H7 (cell line): ENCODE measurements around the gene CPA2. TPM values are rescaled to one million over a fixed set of nuclear protein-coding genes. Genes with fewer than 3 reads are reported as not detected.

ENCODE experiments used
- DNase-seq: peaks from one replicate; pipeline ENCODE4 v3.0.0; 2012
- H3K27me3 ChIP-seq: 2 replicates; pipeline ENCODE4 v1.6.0; 2011; ENCODE audit warnings: mild to moderate bottlenecking, low read length; ENCODE audit not compliant: control insufficient read depth, insufficient read depth
- H3K36me3 ChIP-seq: replicated peaks from 2 replicates; pipeline ENCODE4 v1.5.1; 2011; ENCODE audit warnings: low read length; ENCODE audit not compliant: control insufficient read depth, insufficient read depth
- H3K4me3 ChIP-seq: 2 replicates; pipeline ENCODE4 v1.5.1; 2011; ENCODE audit warnings: low read depth, mild to moderate bottlenecking, control low read depth, low read length, moderate library complexity; ENCODE audit not compliant: insufficient read depth
- total RNA-seq: library from RNA; depleted of rRNA; stranded (reverse); fragments of >200 nt; shearing (Covaris generic); gene quantifications from 2 replicates; pipeline ENCODE4 v1.2.3, GENCODE V29; 2014; rRNA removed

CPA2 gene
- total RNA-seq, 1 experiment from 2014 or later, result not detected

DNA sequence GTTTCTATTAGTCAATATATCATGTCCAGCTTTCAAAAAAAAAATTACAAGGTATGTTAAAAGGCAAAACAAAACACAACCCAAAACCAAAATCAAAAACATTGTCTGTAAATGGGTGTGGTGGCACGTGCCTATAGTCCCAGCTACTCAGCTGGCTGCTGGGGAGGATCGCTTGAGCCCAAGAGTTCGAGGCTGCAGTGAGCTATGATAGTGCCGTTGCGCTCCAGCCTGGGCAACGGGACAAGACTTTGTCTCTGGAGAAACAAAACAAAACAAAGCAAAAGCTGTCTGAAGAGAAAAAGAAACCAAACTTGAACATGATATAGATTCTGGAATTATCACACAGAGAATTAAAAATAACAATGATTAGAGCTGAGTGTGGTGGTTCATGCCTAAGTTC is 67.6 kb downstream of the CPA2 start:
- H3K36me3 ChIP-seq, result no peaks in the 10 kb centered on the region
- no peaks in the 10 kb centered on the region for H3K27me3 ChIP-seq
- no peak overlapping the region for H3K4me3 ChIP-seq
- DNase-seq, result no peak

DNA sequence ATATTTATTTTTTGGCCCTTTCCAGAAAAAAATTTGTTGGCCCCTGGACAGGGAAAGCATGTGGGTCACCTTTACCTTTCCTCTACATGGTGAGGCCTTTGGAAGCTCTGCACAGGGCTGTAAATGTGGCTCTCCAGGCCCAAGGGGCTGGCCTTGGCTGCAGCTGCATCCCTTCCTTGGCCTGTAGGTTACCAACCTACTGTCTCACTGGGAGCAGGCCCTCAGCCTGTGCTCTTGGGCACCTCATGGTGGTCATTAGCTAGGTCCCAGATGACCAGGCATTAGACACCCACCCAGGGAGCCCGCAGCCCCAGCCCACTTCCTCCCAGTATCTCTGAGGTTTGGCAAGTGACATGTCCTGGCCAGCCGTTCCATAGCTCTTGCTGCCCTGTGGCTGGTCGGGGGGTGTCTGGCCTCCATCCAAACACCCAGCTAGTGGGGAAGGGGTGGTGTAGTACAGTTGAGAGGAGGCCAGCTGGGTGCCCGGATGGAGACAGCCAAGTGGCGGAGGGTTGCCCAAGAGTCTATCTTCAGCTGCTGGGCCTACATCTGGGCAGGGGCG is 70.8 kb downstream of the CPA2 start:
- DNase-seq, result no peak

DNA sequence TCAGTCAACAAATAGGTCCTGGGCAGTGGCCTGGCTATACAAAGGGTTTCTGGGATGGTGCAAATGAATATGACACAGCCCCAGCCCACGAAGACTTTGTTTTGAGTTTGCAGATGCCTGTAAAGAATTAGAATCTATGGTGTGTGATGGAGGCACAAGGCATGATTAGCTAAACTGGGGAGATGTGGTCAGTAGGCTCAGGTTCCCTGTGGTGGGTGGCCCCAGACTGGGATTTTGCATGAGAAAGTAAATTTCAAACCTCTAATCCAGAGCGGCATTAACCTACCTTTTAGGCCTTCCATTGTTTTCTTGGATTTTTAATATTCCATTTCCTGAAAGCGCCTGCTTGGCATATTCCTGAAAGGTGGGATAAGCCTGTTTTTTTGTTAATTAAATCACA is 71.6 kb downstream of the CPA2 start:
- Histone ChIP-seq H3K27me3 (no peaks in the 10 kb centered on the region), H3K36me3 (no peaks in the 10 kb centered on the region), H3K4me3 (no peak overlapping the region)
- DNase-seq, result peak; percentile 58

More for the DNA sequence above, 70.8 kb downstream of the CPA2 start:
- H3K36me3 ChIP-seq, result no peaks in the 10 kb centered on the region
- no peak overlapping the region for H3K4me3 ChIP-seq
- H3K27me3 ChIP-seq, result no peaks in the 10 kb centered on the region

Other genes with a start within 250 kb of the CPA2 start
- 49.9 and 57.9 TPM in 2 replicates for gene ZC3HC1, start 215.5 kb upstream of the CPA2 start, total RNA-seq
- 13.9 and 15.5 TPM in 2 replicates for gene KLHDC10, start 196.3 kb upstream of the CPA2 start, total RNA-seq
- 25.1 and 25.5 TPM in 2 replicates for gene TMEM209, start 61.5 kb upstream of the CPA2 start, total RNA-seq
- not detected in 2 replicates for gene SSMEM1, start 59.0 kb upstream of the CPA2 start, total RNA-seq
- not detected in 2 replicates for gene CPA4, start 26.3 kb downstream of the CPA2 start, total RNA-seq
- 0.24 TPM in 1 of 2 replicates, not detected in the other for gene CPA5, start 78.0 kb downstream of the CPA2 start, total RNA-seq
- gene CPA1, start 113.6 kb downstream of the CPA2 start, total RNA-seq, result 0.17 TPM in 1 of 2 replicates, not detected in the other
- gene CEP41, start 174.2 kb downstream of the CPA2 start, total RNA-seq, result 6.9 and 8.1 TPM in 2 replicates
- gene MEST, start 225.2 kb downstream of the CPA2 start, total RNA-seq, result 154 and 166 TPM in 2 replicates